ENCODE measurements around the gene GALT.

DNA sequence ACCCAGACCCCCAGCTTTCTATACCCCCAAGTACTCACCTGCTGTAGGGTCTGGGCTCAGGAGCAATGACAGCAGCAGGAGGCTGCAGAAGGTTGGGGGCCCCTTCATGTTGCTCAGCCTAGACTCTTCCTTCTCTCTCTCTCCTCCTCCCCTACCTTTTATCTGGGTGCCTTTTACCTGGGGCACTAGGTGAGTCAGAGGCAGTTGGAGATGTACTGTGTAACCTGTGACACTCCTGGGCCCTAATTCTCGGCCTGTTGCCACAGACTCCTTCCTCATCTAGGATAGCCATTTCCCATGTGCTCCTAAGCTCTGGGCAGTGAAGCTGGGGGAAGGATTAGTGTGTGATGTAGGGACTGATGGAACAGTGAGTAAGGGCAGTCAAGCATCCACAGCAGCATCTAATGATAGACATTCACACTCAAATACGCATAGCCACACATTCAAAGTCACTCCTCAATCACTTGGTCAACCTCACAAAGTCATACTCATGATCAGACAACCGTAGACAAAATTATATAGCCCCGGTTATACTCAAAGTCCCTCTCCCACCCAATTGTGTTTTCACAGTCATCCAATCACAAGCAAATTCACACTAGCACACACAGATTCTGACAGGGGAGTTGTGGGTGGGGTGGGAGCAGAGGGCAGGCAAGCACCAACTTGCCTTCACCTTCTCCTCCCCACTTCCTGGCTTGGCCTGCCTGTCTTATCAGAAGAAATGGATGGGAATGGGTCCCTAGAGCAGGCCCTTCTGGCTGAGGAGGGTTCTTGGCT, 16.2 kb downstream of the GALT start, which contains the start of gene CCL27:
- TF ChIP-seq, protein P1, sequence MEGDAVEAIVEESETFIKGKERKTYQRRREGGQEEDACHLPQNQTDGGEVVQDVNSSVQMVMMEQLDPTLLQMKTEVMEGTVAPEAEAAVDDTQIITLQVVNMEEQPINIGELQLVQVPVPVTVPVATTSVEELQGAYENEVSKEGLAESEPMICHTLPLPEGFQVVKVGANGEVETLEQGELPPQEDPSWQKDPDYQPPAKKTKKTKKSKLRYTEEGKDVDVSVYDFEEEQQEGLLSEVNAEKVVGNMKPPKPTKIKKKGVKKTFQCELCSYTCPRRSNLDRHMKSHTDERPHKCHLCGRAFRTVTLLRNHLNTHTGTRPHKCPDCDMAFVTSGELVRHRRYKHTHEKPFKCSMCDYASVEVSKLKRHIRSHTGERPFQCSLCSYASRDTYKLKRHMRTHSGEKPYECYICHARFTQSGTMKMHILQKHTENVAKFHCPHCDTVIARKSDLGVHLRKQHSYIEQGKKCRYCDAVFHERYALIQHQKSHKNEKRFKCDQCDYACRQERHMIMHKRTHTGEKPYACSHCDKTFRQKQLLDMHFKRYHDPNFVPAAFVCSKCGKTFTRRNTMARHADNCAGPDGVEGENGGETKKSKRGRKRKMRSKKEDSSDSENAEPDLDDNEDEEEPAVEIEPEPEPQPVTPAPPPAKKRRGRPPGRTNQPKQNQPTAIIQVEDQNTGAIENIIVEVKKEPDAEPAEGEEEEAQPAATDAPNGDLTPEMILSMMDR (conservative IDR thresholded peaks at IDR 0.05; ENCODE audit: low read length), result no peak
- TF ChIP-seq EZH2phosphoT487 (IDR thresholded peaks at IDR 0.05; ENCODE audit: borderline replicate concordance, low read depth, low read length), result no peak
